Measurements from ENCODE around the gene ABHD14A.

The ABHD14A gene

DNA sequence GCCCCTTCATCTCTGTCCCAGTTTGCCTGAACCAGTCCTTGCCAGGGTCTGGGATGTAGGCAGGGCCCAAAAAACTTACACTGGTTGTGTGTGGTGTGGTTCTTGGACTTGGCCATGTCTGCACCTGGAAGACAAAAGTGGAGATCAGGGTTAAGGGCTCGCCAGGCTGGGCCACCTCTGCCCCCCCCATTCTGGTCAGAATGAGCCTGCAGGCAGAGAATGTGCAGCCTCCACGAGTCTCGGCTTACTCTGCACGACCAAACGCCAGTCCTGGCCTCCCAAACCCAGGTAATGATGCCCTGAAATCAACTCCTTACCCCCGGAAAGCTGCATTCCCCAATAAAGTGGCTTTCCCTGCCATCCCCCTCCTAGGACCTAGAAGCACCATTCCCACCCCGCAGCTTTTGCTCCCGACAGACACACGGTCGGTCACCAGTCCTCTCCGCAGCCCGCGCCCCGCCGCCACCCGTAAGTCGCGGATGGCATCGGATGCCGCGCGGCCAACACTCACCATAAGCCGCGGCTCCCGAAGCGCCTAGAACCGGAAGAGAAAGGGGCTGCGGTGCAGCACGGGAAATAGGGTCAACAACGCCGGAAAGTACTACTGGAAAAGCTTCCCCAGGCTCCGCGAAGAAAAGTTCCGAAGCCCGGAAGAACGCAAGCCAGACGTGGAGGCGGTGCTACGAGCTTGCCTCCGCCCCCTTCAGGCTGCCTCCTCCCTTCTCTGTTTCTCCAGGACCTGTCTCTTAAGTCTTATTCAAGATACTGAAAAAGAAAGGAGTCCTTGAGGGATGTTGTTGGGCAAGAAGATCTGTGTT, 20.7 kb downstream of the ABHD14A start, which contains the start of gene RPL29:
Gene RPL29, minus strand, starts transcription at position 550 of the 818 bp plus-strand sequence. Its CDS starts 434 bp downstream, at position 116.
- DNase-seq (ENCODE audit: low read depth, low spot score): peak; percentile 95

DNA sequence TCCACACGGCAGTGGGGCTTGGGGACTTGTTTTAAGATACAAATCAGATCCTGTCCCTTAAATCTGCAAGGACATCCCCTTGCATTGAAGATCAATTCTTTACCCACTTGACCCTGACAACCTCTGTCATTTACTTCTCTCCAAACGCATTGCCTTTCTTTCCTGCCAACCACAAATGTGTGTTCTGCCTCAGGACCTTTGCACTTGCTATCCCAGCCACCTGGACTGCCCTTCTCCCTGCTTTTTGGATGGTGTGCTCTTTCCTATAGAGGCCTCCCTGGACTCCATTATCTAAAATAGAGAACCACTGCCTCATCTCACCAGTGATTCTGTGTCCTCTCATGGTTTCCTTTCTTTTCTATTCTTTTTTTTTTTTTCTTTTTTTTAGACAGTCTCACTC, 22.3 kb downstream of the ABHD14A start:
- no peak for DNase-seq (ENCODE audit: low read depth, low spot score)

DNA sequence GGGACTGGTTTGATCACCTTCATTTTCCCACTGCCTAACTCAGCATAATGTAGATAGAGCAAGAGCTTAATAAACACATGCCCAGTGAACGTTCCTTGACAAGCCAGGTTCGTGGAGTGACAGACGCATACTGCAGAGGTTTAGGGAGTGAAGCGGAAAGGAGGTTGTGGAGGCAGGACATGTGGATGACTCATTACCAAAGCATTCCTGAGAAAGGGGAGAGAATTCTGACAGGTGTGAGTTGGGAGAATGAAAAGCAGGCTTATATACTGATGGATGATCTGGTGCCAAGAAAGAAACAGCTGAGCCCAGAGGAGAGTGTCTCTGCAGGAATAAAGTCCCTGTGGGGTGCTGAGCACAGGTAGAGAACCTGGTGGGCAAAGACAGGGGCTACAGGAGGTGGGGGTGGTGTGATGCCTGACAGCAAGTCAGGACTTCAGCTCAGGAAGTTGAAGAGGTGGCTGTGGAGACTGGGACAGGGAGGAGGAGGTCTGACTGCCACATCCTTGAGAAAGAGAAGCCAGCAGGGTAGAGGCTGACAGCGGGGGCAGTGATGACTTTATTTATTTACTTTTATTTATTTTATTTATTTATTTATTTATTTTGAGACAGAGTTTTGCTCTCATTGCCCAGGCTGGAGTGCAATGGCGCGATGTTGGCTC, 23.2 kb downstream of the ABHD14A start:
- DNase-seq (ENCODE audit: low read depth, low spot score): peak; percentile 70

DNA sequence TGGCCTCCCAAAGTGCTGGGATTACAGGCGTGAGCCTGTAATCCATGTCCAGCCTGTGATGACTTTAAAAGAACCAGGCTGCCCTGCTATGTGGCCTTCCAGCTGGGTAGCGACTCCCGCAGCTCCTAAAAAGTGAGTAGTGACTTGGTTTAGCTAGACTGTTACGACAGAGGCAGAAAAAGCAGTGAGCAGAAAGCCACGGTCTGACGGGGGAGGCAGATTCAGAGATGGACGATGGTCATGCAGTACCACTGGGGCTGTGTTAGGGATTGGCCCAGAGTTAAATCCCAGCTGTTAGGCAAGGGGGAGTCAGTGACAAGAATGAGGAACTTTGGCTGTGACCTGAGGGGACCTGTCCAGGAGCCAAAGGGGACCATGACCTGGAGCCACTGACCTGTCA, 23.9 kb downstream of the ABHD14A start:
- DNase-seq (ENCODE audit: low read depth, low spot score): no peak

GRCh38 chr3:51999846-52000245, 25.0 kb downstream of the ABHD14A start:
- no peak for DNase-seq (ENCODE audit: low read depth, low spot score)

GRCh38 chr3:52001443-52001974, 26.6 kb downstream of the ABHD14A start:
- DNase-seq (ENCODE audit: low read depth, low spot score): peak; percentile 96

GRCh38 chr3:52002748-52003147, 27.9 kb downstream of the ABHD14A start:
- DNase-seq (ENCODE audit: low read depth, low spot score): no peak

GRCh38 chr3:52004163-52004787, 29.4 kb downstream of the ABHD14A start:
- DNase-seq (ENCODE audit: low read depth, low spot score): peak; percentile 85

DNA sequence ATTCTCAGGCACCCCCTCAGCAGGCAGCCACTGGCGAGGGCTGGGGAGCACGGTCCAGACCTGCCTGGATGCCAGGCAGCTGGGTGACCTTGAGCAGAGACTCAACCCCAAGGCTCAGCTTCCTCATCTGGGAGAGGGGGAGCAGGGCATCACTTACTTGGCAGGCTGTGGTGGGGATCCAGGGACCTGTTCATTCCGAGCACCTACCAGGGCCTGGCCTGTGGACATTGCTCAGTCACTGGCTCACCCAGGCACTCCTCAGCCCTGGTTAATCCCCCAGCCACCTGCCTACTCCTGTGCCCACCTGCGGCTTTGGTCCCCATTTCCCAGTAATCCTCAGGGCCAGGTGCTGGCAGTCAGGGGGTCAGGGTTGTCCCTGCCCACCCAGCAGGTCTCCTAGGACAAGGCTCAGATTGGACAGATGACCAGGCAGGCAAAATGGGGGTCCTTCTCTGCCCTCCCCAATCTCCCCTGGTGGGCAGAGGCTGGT, 30.1 kb downstream of the ABHD14A start:
- DNase-seq (ENCODE audit: low read depth, low spot score): no peak

GRCh38 chr3:52005571-52005986, 30.7 kb downstream of the ABHD14A start:
- DNase-seq (ENCODE audit: low read depth, low spot score): peak; percentile 50

GRCh38 chr3:52006017-52006819, 31.4 kb downstream of the ABHD14A start:
- DNase-seq (ENCODE audit: low read depth, low spot score): no peak

DNA sequence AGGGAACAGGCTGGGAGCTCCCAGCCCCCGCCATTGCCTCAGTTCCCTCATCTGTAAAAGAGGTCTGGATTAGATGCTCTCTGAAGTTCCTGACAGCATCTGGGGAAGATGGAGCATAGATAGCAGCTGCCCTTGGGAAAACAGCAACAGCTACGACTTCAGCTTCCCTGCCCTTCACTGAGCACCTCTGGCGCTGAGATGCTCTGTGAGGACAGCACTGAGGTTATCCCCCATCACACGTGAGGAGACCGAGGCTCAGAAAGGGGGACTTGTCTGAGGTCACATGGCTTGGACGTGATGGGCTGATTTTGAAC, 31.9 kb downstream of the ABHD14A start:
- DNase-seq (ENCODE audit: low read depth, low spot score): no peak

DNA sequence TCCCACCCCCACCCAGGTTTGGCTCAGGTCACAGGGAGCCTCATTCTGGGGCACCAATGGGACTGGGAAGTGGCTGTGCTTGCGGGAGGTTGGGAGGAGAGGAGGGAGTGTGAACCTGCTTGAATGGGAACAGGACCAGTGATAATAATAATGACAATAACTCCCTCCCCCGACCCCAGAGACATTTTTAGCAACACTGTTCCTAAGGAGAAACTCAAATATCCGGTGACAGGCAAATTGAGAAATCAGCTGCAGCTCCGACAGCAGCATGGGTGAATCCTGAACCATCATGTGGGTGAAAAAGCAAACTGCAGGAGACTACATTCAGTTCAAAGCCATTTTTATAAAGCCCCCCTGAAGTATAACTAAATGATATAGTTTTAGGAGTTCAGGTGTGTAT, 32.4 kb downstream of the ABHD14A start:
- DNase-seq (ENCODE audit: low read depth, low spot score): no peak

DNA sequence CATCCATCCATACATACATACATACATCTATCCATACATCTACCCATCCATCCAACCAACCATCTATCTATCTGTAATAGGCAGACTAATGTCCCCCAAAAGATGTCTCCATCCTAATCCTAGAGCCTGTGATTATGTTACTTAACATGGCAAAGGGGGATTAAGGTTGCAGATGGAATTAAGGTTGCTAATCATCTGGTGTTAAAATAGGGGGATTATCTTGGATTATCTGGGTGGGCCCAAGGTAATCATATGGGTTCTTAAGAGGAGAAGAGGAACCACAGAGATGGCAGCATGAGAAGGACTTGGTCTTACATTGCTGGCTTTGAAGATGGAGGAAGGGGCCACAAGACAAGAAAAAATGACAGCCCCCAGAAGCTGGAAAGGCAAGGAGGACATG, 35.6 kb downstream of the ABHD14A start:
- no peak for DNase-seq (ENCODE audit: low read depth, low spot score)

DNA sequence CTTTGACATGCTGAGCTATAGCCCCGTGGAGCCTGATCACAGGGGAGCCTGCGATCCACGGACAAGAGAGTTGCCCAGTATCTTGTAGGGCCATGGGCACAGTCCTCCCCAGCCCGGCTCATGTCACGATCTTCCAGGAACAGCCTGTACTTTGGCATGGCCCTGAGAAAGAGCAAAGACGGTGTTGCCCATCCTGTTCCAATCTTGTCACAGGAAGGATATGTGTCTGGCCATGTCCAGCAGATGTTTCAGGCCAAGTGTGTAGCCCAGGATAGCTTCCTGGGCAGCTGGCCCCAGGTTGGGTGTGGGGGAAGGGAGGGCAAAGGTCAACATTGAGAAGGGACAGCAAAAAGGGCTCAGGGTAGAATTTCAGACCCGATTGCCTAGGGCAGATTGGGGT, 37.8 kb downstream of the ABHD14A start:
- no peak for DNase-seq (ENCODE audit: low read depth, low spot score)

DNA sequence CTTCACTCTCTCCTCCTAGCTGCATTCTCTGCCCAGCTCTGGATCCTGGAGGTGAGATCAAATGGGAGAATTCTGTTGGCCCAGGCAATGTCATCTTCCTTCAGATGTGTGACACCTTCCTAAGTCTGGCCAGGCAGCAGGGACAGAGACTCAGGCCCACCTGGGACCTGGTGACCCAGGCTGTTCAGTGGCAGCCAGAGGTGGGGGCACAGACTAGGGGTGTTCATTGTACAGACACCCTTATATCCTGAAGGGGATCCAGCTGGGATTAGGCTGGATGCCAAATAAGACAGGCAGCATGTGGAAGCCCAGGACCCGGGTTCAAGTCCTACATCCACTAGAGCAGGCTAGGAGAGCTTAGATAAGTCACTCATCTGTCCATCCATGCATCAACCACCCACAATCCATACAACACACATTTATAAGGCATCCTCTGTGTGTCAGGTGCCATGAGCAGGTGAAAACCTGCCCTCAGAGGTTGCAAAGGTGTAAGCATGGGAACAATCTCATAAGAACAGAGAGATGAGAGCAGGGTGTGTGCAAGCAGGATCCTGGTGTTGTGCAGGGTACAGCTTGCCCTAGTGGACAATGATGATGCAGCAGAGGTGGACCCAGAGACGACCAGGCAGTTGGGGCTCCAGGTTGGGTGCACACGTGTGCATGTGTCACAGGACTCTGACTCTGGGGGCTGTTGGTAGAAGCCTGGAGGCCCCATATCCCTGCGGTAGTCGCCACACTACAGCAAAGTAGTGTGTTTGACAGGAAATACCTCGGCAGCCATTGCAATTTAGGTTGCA, 39.1 kb downstream of the ABHD14A start:
- DNase-seq (ENCODE audit: low read depth, low spot score): no peak

GRCh38 chr3:52014613-52015012, 39.7 kb downstream of the ABHD14A start:
- peak; percentile 64 for DNase-seq (ENCODE audit: low read depth, low spot score)

DNA sequence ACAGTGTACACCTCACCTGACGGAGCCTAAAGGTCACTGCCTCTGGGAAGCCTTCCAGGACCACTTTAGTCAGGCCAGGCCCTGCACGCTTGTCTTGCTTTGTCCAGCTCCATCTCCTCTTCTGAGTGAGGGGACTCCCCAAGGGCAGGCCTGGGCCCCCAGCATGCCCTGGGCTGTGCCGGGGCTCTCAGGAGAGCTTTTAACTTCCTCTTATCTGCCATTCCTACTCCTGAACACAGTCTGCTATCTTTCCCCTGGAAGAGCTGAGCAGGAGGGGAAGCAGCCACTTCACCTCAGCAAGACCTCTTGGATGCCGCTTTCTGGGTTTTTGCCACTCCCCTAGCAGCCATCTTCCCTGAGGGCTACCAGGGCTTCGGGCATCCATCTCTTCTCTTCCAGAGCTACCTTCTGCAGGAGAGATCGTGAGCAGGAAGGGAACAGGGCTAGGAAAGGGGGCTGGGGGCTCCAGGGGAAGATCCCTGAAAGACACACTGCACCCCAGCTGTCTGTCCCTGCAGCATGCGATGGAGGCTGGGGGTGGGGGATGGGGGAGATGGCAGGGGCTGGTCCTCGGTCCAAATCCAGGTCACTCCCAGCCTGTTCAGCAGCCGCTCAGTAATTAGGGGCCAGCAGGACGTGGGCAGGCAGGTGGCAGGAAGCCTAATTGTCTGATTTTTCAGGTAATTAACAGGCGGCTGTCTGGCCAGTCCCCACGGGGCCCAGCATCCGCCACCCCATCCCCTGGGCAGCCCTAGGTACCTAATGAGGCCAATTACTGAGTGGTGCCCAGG, 40.8 kb downstream of the ABHD14A start:
- no peak for DNase-seq (ENCODE audit: low read depth, low spot score)

DNA sequence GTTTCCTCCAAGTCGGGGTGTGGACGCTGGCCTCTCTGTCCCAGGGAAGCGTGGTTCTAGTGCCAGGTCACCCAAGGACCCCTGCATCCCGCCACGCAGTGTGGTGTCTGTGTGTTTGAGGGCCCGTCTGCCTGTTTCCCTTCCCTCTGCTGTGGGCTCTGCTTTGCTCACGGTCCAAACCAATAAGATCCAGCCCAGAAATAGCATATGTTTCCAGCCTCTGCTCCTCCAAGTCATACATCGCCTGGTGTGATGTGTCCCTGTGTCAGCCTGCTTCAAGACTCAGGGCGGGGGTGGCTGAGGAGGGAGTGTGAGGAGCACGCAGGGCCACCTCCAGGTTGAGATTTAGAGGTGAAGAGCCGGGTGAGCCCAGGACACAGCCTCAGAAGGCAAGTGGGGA, 42.7 kb downstream of the ABHD14A start:
- DNase-seq (ENCODE audit: low read depth, low spot score): no peak
